Stimulated activated CD8-positive, alpha-beta memory T cell treated with anti-CD3 and anti-CD28 coated beads, Interleukin-4, amount 100 ng/mL, for 4 hours (primary cell): Measurements from ENCODE around the gene ZBTB6.
"Not testable (repeated sequence)": the region's sequence is repeated elsewhere in the genome, so short reads cannot be mapped to it uniquely, and the experiment has no call there.

ENCODE experiments used
- DNase-seq, 2 donors: peaks; one replicate each; pipeline ENCODE4 v3.0.0-alpha.2; 2020; ENCODE audit warnings: low read depth in 2 of 2, low spot score in 1 of 2

The ZBTB6 gene

DNA sequence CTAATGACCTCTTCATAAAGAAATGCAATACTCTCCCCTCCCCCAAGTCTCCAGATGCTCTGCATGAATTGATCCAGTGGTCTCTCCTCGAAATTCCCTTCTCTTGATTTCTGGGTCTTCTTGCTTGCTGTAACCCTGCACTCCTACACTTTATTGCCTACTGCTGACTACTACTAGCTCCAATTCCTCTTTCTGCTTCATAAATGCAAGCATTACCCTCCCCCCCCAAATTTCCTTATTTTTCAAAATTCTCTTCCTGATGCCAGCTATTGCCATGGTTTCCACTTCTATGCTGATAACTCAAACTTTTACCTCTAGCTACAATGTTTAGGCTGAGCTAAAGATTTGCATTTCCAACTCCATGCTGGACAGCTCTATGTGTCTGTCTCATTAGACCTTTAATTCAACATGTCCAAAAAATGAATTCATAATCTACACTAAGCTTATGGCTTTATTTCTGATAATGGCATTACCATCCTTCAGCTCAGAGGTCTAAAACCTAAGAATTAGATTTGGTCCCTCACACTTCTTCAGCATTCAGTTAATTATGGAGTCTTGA lies 16.8 kb upstream of the ZBTB6 start:
- no peak for DNase-seq

DNA sequence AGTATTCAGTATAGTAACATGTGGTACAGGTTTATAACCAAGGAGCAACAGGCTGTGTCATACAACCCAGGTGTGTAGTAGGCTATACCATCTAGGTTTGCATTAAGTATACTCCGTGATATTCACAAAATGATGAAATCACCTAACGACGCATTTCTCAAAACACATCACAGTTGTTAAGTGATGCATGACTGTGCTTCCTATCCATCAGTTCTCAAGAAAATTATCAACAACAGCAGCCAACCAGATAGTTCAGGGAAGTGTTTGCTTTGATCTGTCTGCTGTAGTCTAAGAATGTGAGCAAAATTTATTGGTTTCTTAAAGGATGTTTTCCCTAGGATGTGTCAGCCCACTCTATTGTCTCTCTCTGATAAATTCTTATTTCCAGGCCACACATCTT lies 10.8 kb upstream of the ZBTB6 start:
- no peak for DNase-seq

DNA sequence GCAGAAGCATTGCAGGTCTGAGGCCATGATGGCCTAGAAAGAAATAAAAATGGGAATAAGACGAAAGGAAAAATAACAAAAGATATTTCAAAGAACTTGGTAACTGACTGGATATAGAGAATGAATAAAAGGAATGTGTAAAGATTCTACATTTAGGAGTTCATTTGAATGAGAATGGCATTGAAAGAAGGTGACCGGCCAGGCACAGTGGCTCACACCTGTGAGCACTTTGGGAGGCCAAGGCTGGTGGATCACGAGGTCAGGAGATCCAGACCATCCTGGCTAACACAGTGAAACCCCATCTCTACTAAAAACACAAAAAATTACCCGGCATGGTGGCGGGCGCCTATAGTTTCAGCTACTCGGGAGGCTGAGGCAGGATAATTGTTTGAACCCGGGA lies 9.6 kb upstream of the ZBTB6 start:
- DNase-seq = no peak

DNA sequence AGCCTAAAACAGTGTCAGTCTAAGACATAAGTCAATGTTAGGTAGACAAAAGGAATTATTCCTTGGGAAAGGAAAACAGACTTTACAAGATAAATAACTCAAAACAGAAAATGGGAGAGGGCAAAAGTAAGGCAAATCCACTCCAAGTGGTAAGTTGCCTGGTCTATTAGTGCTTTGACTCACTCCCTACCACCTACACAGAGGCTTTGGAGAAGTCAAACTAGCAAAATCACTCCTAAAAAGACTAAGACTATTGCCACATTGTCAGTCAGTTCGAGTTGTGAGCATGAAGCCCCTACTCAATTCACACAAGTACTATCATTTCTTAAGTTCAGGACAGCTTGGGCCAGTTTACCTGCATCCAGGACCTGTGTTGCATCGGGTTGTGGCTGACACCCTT lies 5.2 kb upstream of the ZBTB6 start:
- DNase-seq = no peak

DNA sequence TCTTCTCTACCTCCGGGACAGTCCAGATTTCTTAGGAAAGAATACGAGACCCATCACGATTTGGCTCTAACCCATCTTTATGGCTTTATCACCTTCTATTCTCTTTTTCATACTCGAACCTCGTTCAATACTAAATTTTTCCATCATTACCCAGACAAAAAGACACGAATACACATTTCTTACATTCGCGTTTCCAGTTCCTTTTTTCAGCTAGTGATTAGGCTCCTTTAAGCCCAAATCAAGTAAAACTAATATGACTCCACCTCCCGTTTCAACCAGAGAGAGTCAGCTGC lies 506 bp downstream of the ZBTB6 start:
- DNase-seq = no peak

DNA sequence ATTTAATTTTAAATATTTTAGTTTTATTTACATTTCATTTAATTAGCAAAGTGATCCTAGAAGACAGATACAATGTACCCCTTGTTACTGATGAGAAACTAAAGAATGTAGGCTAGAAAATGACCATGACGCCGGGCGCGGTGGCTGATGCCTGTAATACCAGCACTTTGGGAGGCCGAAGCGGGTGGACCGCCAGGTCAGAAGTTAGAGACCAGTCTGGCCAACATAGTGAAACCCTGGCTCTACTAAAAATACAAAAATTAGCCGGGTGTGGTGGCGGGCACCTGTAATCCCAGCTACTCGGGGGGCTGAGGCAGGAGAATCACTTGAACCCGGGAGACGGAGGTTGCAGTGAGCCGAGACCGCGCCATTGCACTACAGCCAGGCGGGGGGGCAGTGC lies 7.0 kb downstream of the ZBTB6 start:
- DNase-seq = not testable (repeated sequence)

DNA sequence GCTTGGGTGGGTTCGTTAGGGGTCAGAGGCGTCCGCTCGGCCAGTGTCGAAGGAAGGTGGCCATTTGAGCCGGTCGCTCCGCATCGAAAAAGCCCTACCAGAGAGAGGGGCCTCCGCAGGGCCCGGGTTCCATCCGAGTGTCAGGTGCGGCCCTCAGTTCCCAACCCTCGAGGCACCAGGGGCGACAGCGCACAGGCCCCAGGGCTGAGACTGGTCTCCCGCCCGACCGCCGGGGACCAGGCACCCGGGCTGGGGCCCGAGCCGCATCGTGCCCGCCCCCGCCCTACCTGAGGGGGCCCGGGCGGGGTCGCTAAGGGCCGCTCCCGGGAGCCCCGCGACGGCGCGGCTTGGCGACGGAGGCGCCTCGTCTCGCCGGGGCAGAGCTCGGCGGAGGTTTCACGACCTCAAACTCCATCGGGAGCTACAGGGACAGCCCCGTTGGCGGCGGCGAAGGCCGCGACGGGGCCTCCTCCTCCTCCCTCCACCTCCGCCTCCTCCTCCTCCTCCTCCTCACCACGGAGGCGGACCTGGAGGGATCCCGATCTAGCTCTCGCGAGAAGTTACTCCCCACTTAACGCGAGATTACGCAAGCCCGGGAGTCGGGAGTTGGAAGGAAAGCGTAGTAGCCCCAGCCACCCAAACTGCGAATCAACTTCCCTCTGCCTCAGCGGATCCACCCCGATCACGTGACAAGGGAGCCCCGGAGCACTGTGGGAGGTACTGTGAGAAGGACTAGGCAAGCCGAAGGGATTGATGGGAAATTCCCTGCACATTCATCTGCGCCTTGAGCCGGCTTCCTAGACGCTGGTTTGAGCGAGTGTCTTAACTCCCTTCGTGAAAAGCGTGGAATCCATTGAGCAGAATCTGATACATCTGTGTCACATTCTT lies 8.1 kb downstream of the ZBTB6 start, which contains the start of gene RC3H2:
TSS of gene RC3H2 (minus strand) at position 537 of the 888 bp plus-strand sequence. CDS start 7,850 bp downstream, outside the sequence.
- peak; percentile 93 to 94 for DNase-seq

DNA sequence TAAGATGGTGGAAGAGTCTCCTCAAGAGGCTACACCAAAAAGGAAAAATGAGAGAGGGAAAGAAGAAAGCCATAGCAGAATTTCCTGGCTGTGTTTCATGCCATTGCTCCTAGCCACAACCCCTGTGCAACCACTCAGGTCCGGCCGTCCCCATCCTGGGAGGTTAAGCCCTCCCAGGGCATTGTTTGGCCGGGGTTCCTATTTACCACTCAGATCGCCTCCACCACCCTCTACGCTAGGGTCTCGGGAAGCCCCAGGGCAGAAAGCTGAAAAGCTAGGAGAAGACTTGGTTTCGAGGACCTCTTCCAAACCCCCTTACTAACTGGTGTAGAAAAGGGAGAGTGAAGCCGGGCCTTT lies 8.7 kb downstream of the ZBTB6 start:
- no peak for DNase-seq

DNA sequence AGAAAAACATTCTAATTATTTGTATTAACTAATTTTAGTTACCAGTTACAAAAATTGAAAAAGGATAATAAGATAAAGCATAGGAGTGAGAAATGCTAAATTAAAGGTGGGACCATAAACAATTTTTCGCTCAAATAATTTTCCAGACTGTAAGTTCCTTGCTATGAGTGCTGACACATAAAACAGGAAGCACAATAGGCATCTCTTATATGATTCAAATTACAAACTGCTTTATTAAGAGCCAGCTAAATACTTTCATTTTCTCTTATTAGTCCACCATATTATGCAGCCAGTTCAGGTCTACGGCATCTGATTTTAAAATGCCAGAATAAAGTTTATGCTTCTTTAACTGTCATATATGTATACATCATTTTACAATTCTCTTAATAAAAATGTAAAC lies 12.3 kb downstream of the ZBTB6 start:
- DNase-seq = no peak

DNA sequence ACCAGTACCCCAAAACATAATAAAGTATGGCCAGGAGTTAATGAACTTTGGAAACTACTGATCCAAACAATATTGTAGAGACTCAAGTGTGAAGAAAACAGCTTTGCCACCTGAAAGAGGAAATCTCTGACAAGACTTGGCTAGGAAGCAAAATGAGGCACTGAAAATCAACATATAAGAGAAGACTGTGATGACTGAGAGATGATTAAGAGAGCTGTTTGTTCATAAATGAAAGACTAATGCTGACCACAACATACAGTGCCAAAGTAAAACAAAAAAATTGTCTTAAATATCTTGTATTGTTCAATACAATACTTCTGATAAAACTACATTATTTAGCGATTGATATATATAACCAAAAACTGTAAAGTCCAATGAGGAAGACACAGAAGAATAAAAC lies 15.2 kb downstream of the ZBTB6 start:
- DNase-seq = no peak

DNA sequence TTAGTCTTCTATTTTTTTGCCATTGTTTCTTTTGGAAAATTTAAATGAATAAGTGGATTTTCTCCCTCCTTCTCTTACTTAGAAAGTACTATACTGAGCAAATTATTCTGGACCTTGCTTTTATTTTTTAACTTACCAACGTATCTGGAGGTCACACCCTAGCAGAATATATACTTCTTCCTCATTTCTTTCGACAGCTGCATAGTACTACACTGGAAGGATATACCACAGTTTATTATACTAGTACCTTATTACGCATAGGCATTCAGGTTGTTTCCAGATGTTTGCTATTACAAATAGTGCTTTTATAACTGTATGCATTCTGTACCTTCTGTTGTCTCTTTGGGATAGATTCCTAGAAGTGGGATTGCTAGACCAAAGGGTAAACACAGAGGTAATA lies 24.6 kb downstream of the ZBTB6 start:
- DNase-seq = no peak

DNA sequence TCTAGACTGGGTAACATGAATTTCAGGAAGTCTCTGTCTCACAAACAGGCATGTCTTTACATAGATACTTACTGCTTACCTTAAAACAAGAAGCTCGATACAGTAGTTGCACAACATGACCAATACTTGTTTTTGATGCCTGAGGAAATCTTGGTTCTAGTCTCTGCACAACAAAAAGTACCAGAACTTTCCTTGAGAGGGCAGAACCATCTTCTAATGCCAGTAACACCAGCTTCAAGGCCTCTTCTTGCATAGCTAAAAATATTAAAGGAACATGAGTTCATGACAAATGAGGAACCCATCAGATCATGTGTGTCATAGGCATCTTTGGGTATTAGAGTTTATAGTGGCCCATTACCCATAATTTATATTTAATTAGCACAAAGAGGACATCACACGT lies 30.0 kb downstream of the ZBTB6 start:
- DNase-seq = no peak

DNA sequence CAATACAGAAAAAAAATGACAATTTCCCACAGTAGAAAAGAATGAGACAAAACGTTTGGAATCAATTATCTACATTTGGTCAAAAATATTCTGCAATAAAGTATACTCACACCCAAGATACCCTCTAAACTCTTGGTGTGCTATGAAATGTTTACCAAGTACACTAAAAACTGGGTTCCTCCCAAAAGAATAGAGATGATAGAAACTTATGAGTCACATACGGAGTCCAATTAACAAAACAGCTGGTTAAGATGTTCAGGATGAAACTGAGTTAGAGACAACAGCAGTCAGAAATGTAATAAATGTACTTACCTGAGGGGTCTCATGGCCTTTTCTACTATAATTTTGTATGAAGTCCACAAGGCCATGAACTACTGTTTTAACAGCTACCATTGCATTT lies 33.7 kb downstream of the ZBTB6 start:
- DNase-seq = no peak

DNA sequence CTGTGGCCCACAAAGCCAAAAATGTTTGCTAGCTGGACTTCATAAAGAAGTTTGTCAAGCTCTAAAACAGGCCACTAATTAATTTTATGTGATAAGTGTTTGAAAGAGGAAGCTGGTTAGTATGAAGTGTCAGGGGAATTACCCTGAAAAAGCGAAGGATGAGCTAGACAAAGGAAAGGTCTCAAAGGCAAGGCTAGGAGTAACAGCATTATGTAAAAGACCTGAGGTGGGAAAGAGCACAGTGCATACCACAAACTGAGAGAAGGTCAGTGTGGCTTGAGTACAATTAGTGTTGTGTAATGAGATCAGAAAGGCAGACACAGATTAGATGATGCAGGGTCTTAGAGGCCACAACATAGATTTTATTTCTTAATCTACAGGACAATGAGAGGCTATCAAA lies 37.6 kb downstream of the ZBTB6 start:
- no peak for DNase-seq

DNA sequence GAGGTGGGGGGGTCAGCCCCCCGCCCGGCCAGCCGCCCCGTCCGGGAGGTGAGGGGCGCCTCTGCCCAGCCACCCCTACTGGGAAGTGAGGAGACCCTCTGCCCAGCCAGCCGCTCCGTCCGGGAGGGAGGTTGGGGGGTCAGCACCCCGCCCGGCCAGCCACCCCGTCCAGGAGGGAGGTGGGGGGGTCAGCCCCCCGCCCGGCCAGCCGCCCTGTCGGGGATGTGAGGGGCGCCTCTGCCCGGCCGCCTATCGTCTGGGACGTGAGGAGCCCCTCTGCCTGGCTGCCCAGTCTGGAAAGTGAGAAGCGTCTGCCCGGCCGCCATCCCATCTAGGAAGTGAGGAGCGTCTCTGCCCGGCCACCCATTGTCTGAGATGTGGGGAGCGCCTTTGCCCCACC lies 45.8 kb downstream of the ZBTB6 start:
- DNase-seq = not testable (repeated sequence)

DNA sequence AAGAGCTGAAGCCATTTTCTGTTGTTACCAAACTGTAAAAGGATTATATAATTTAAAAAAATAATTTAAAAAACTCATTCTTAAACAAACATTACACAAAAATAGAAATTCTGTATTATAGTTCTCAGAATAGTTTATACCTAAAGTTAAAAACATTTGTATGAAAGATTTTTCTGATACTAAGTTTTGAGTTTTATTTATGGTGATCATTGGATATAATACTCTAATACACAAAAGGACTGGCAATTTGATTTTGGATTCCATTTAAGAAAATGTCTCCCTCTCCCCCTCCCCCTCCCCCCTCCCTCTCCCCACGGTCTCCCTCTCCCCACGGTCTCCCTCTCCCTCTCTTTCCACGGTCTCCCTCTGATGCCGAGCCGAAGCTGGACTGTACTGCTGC lies 47.0 kb downstream of the ZBTB6 start:
- DNase-seq = no peak

DNA sequence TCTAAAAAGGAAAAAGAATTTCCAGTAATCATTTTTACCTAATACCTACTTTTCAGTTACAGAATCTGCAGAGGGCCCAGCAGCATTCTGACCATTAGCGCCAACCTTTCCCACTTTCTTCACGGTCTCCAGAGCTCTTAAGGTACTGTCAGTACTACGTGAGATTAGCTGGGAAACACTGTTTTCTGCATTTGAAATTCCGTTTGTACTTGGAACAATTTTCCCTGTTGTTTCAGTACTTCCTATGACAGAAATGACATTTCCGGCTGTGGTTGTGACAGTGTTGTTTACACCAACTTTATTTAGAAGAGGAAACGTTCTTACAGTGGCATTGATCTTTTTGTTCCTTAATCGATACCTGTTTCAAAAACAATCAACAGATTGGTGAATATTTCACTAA lies 47.8 kb downstream of the ZBTB6 start:
- no peak for DNase-seq

DNA sequence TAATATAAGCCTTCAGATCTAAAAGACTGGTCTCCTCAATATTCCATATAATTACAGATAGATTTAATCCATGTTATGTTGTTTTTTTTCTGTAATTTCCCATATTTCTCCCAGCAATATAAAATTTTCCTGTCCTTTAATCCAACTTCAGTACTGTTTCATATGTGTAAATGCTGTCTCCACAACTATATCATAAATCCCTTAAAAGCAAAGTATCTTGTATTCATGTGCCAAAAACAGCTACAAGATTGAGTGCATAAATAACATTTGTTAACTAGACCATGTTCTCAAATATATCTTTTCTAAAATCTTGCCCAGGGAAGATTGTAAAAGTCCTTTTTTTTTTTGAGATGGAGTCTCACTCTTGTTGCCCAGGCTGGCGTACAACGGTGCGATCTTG lies 49.7 kb downstream of the ZBTB6 start:
- DNase-seq = no peak

DNA sequence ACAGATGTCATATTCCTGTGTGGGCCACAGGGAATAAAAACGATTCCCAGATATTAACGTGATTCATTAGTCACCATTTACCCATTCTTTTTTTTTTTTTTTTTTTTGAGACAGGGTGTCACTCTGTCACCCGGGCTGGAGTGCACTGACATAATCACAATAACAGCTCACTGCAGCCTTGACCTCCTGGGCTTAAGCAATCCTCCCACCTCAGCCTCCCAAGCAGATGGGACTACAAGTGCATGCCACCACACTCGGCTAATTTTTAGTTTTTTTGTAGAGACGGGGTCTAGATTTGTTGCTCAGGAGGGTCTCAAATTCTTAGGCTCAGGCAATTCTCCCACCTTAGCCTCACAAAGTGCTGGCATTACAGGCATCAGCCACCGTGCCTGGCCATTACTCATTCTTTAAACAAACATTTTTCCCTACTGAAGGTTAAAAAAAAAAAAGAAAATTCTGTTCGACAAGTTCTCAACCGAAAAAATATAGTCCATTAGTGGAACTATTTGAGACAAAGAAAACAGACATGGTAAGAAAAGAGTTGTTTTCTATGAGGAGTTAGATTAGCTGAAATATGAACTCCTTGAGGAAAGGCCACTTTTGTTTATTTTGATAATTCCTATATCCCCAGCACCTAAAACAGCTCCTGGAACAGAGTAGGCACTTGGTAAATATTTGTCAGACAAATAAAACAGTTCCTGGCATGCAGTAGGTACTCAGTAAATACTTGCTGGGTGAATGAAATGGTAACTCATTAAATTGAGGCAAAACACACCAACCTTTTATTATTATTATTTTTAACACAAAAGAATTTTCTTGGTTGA lies 52.6 kb downstream of the ZBTB6 start:
- DNase-seq = no peak
